A549 treated with Mapracorat at 1 μM for 4 hours (cell line): ENCODE data around the gene AHNAK2. TPM values are rescaled to one million over a fixed set of nuclear protein-coding genes. Genes with fewer than 3 reads are reported as not detected.

Experiments used
- total RNA-seq: library from RNA; stranded (reverse); fragments of 200-300 nt; extraction: Qiagen RNA extraction; gene quantifications from 5 replicates; pipeline ENCODE4 v1.2.3, GENCODE V29; 2022

Gene AHNAK2
- 204 to 245 TPM (median 216 TPM) in 5 replicates for total RNA-seq

GRCh38 chr14:104977681-104978653 lies at the start of gene AHNAK2:
Gene AHNAK2, minus strand, starts transcription at chr14:104978374. Its CDS starts 137 bp downstream, at chr14:104978237.

GRCh38 chr14:105020815-105021655 lies 42.9 kb upstream of the AHNAK2 start, which contains the start of gene CDCA4:
Gene CDCA4, minus strand, starts transcription at chr14:105021083. Its CDS starts 9,154 bp downstream, at chr14:105011929.

GRCh38 chr14:104985675-104986486 lies 7.7 kb upstream of the AHNAK2 start, which contains the start of gene CLBA1:
Gene CLBA1, plus strand, starts transcription at chr14:104985788. Its CDS starts 644 bp downstream, at chr14:104986432.

GRCh38 chr14:104924421-104925213 lies 53.6 kb downstream of the AHNAK2 start, which contains the start of gene PLD4:
Gene PLD4, plus strand, starts transcription at chr14:104924879. Its CDS starts 2,262 bp downstream, at chr14:104927141.

Other genes starting within 250 kb of the AHNAK2 start
- gene SIVA1, start 225.2 kb downstream of the AHNAK2 start, total RNA-seq, result 118 to 223 TPM (median 201 TPM) in 5 replicates
- gene AKT1, start 182.6 kb downstream of the AHNAK2 start, total RNA-seq, result 82.5 to 118 TPM (median 104 TPM) in 5 replicates
- 2.3 to 3.3 TPM (median 3.1 TPM) in 5 replicates for gene ZBTB42, start 177.3 kb downstream of the AHNAK2 start, total RNA-seq
- 16.6 to 29.4 TPM (median 25.2 TPM) in 5 replicates for gene CEP170B, start 113.1 kb downstream of the AHNAK2 start, total RNA-seq
- gene PLD4, start 53.5 kb downstream of the AHNAK2 start, total RNA-seq, result 0.09 to 0.26 TPM in 2 of 5 replicates, not detected in the others
- 13.9 to 17.3 TPM (median 16.7 TPM) in 5 replicates for gene CLBA1, start 7.4 kb upstream of the AHNAK2 start, total RNA-seq
- gene CDCA4, start 42.7 kb upstream of the AHNAK2 start, total RNA-seq, result 43.4 to 55.1 TPM (median 53.2 TPM) in 5 replicates
- 0.40 to 0.70 TPM (median 0.56 TPM) in 5 replicates for gene GPR132, start 87.1 kb upstream of the AHNAK2 start, total RNA-seq
- 18.3 to 28.4 TPM (median 26.8 TPM) in 5 replicates for gene JAG2, start 190.4 kb upstream of the AHNAK2 start, total RNA-seq
- 23.7 to 50.5 TPM (median 41.5 TPM) in 5 replicates for gene NUDT14, start 202.9 kb upstream of the AHNAK2 start, total RNA-seq